ENCODE measurements around the gene ZNF564.
"Not testable (repeated sequence)": the region's sequence is repeated elsewhere in the genome, so short reads cannot be mapped to it uniquely, and the experiment has no call there.

Gene ZNF564

GRCh38 chr19:12574036-12574435 is 22.8 kb upstream of the ZNF564 start:
- peak; percentile 54 for DNase-seq (ENCODE audit: low spot score)
- TF ChIP-seq, protein P1, sequence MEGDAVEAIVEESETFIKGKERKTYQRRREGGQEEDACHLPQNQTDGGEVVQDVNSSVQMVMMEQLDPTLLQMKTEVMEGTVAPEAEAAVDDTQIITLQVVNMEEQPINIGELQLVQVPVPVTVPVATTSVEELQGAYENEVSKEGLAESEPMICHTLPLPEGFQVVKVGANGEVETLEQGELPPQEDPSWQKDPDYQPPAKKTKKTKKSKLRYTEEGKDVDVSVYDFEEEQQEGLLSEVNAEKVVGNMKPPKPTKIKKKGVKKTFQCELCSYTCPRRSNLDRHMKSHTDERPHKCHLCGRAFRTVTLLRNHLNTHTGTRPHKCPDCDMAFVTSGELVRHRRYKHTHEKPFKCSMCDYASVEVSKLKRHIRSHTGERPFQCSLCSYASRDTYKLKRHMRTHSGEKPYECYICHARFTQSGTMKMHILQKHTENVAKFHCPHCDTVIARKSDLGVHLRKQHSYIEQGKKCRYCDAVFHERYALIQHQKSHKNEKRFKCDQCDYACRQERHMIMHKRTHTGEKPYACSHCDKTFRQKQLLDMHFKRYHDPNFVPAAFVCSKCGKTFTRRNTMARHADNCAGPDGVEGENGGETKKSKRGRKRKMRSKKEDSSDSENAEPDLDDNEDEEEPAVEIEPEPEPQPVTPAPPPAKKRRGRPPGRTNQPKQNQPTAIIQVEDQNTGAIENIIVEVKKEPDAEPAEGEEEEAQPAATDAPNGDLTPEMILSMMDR (IDR thresholded peaks at IDR 0.05; ENCODE audit: extremely low read depth, missing control alignments), result no peak

DNA sequence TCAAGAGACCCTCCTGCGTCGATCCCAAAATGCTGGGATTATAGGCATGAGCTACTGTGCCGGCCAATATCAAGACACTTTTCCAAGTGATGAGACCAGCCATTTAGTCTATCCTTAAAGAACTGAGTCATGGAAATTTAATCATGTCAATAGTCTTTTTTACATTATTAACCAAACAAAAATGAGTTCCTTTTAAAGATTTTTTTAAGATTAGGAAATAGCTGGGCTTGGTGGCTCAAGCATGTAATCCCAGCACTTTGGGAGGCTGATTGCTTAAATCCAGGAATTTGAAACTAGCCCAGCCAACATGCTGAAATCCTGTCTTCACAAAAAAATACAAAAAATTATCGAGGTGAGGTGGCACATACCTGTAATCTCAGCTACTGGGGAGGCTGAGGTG is 16.7 kb upstream of the ZNF564 start:
- no peak for DNase-seq (ENCODE audit: low spot score)
- TF ChIP-seq, protein P1 (IDR thresholded peaks at IDR 0.05; ENCODE audit: extremely low read depth, missing control alignments), result no peak

DNA sequence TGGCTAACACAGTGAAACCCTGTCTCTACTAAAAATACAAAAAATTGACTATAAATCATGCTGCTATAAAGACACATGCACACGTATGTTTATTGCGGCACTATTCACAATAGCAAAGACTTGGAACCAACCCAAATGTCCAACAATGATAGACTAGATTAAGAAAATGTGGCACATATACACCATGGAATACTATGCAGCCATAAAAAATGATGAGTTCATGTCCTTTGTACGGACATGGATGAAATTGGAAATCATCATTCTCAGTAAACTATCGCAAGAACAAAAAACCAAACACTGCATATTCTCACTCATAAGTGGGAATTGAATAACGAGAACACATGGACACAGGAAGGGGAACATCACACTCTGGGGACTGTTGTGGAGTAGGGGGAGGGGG is 15.1 kb upstream of the ZNF564 start:
- not testable (repeated sequence) for DNase-seq (ENCODE audit: low spot score)

DNA sequence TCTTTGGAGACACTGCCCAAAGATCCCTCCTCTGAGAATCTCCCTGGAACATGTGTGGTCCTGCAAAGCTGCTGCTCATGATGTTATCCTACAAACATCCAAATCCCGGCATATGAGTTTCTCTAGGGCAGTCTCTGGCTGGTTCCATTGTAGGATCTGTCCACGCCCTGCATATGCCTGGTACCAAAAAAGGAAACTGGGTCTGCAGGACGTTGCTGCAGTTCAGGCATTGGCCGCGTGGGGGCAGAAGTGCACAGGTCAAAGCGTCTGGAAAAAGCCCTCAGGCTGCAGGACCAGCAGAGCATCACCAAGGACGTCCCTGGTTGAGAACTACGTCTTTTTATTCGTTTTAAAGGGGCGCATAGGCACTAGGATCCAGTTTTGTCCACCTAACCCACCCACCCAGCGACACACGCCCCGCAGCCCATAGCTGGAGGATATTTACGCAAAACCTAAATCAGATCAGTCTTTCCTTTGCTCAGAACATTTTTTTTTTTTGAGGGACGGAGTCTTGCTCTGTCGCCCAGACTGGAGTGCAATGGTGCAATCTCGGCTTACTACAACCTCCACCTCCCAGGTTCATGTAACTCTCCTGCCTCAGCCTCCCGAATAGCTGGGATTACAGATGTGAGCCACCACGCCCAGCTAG is 12.9 kb upstream of the ZNF564 start:
- DNase-seq (ENCODE audit: low spot score), result peak; percentile 92
- TF ChIP-seq, protein P1 (IDR thresholded peaks at IDR 0.05; ENCODE audit: extremely low read depth, missing control alignments), result peak; percentile 99

- no peak for DNase-seq (ENCODE audit: low spot score)
- TF ChIP-seq, protein P1 (IDR thresholded peaks at IDR 0.05; ENCODE audit: extremely low read depth, missing control alignments), result no peak
Observed at GRCh38 chr19:12555456-12555930, 4.2 kb upstream of the ZNF564 start.

GRCh38 chr19:12546903-12547302 is 4.4 kb downstream of the ZNF564 start:
- TF ChIP-seq, protein P1 (IDR thresholded peaks at IDR 0.05; ENCODE audit: extremely low read depth, missing control alignments), result no peak
- DNase-seq (ENCODE audit: low spot score), result no peak

DNA sequence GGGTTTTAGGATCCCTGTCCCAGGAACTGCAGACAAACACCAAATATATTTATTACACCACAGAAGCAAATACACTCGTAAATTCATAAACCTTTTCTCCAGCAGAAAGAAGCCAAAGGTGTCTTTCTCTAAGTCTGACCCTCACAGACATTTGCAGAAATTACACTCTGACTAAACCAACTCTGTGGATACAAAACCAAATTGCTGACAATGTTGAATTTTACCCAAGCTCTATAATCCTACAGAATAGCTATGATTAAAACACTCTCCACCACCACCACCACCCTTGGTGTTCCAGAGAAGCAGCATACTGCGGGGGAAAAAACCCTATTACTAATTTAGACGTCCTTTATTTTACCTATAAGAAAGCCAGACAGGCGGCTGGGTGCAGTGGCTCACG is 5.2 kb downstream of the ZNF564 start:
- DNase-seq (ENCODE audit: low spot score), result no peak
- TF ChIP-seq, protein P1 (IDR thresholded peaks at IDR 0.05; ENCODE audit: extremely low read depth, missing control alignments), result no peak

GRCh38 chr19:12545267-12545666 is 6.0 kb downstream of the ZNF564 start:
- TF ChIP-seq, protein P1 (IDR thresholded peaks at IDR 0.05; ENCODE audit: extremely low read depth, missing control alignments), result no peak
- DNase-seq (ENCODE audit: low spot score), result no peak
